Neuronal stem cell (in vitro differentiated cells): ENCODE data around the gene LGALS9C.
"Not testable (repeated sequence)": the region's sequence is repeated elsewhere in the genome, so short reads cannot be mapped to it uniquely, and the experiment has no call there.

Experiments used
- DNase-seq: peaks from one replicate; pipeline ENCODE4 v3.0.0-alpha.2; 2013; ENCODE audit warnings: low spot score
- H2AFZ ChIP-seq: one replicate; pipeline ENCODE4 v1.6.1; 2013; ENCODE audit warnings: mild to moderate bottlenecking, low read length, inconsistent platforms
- H2AK5ac ChIP-seq: 2 replicates; pipeline ENCODE4 v1.6.1; 2013; ENCODE audit warnings: low read depth, mild to moderate bottlenecking, inconsistent platforms, low read length, moderate library complexity, mixed read lengths
- H2BK120ac ChIP-seq: 2 replicates; pipeline ENCODE4 v1.6.1; 2013; ENCODE audit warnings: low read depth, mild to moderate bottlenecking, inconsistent platforms, low read length, moderate library complexity, mixed read lengths
- H2BK12ac ChIP-seq: one replicate; pipeline ENCODE4 v1.6.1; 2013; ENCODE audit warnings: low read length, inconsistent platforms
- H2BK15ac ChIP-seq: 2 replicates; pipeline ENCODE4 v1.6.1; 2013; ENCODE audit warnings: mild to moderate bottlenecking, low read length, inconsistent platforms, mixed read lengths
- H2BK5ac ChIP-seq: one replicate; pipeline ENCODE4 v1.6.1; 2013; ENCODE audit warnings: inconsistent platforms, mild to moderate bottlenecking, low read length, moderate library complexity
- H3K14ac ChIP-seq: one replicate; pipeline ENCODE4 v1.6.1; 2013; ENCODE audit warnings: low read length, inconsistent platforms
- H3K18ac ChIP-seq: 2 replicates; pipeline ENCODE4 v1.6.1; 2013; ENCODE audit warnings: low read length, inconsistent platforms
- H3K23ac ChIP-seq: 2 replicates; pipeline ENCODE4 v1.6.1; 2013; ENCODE audit warnings: low read depth, mild to moderate bottlenecking, mixed read lengths, low read length, inconsistent platforms; ENCODE audit not compliant: poor library complexity
- H3K27ac ChIP-seq: replicated peaks from 3 replicates; pipeline ENCODE4 v1.5.1; 2013; ENCODE audit warnings: low read length, inconsistent platforms
- H3K27me3 ChIP-seq, 3 experiments: 2 replicates each; pipeline ENCODE4 v1.6.1; 2013; ENCODE audit warnings: low read length in 3 of 3, mild to moderate bottlenecking in 2 of 3, inconsistent platforms in 1 of 3, low read depth in 1 of 3, mixed read lengths in 1 of 3, moderate library complexity in 1 of 3; ENCODE audit not compliant: control insufficient read depth in 3 of 3, insufficient read depth in 3 of 3
- H3K36me3 ChIP-seq, 2 donors: replicated peaks in 1 of 2; 2 replicates each; pipeline ENCODE4 v1.6.1; 2013; ENCODE audit warnings: low read length in 2 of 2; ENCODE audit not compliant: control insufficient read depth in 2 of 2, insufficient read depth in 2 of 2
- H3K4ac ChIP-seq: 2 replicates; pipeline ENCODE4 v1.6.1; 2013; ENCODE audit warnings: inconsistent platforms, mild to moderate bottlenecking, low read length, moderate library complexity
- H3K4me1 ChIP-seq, 2 donors: 1 replicate in 1 of 2; 2 replicates in 1 of 2; pipeline ENCODE4 v1.6.1; 2013; ENCODE audit warnings: low read length in 2 of 2, low read depth in 1 of 2; ENCODE audit not compliant: control insufficient read depth in 2 of 2, insufficient read depth in 1 of 2
- H3K4me2 ChIP-seq: one replicate; pipeline ENCODE4 v1.6.1; 2013; ENCODE audit warnings: mild to moderate bottlenecking, low read length, inconsistent platforms; ENCODE audit not compliant: insufficient read depth, poor library complexity, severe bottlenecking
- H3K4me3 ChIP-seq, 2 donors: 2 replicates each; pipeline ENCODE4 v1.5.1; 2013; ENCODE audit warnings: low read length in 2 of 2, mild to moderate bottlenecking in 2 of 2, inconsistent platforms in 1 of 2, moderate library complexity in 1 of 2
- H3K79me1 ChIP-seq: one replicate; pipeline ENCODE4 v1.6.1; 2013; ENCODE audit warnings: low read depth, mild to moderate bottlenecking, inconsistent platforms, low read length, moderate library complexity
- H3K9ac ChIP-seq: one replicate; pipeline ENCODE4 v1.6.1; 2013; ENCODE audit warnings: mild to moderate bottlenecking, low read depth, low read length, inconsistent platforms; ENCODE audit not compliant: poor library complexity
- H3K9me3 ChIP-seq, 2 donors: replicated peaks in 1 of 2; 2 replicates each; pipeline versions ENCODE3 to v1.6.1; 2013; ENCODE audit warnings: low read length in 2 of 2, mild to moderate bottlenecking in 2 of 2, inconsistent platforms in 1 of 2, low read depth in 1 of 2, mixed read lengths in 1 of 2, moderate library complexity in 1 of 2; ENCODE audit not compliant: control insufficient read depth in 2 of 2, insufficient read depth in 1 of 2
- H4K8ac ChIP-seq: one replicate; pipeline ENCODE4 v1.6.1; 2013; ENCODE audit warnings: low read depth, mild to moderate bottlenecking, inconsistent platforms, low read length, moderate library complexity
- H4K91ac ChIP-seq: one replicate; pipeline ENCODE4 v1.6.1; 2013; ENCODE audit warnings: low read length, low read depth, mild to moderate bottlenecking, inconsistent platforms; ENCODE audit not compliant: poor library complexity
- WGBS, 2 donors: extraction: QIAGEN DNeasy Blood & Tissue Kit; methylation state at CpG; one replicate each; pipeline ENCODE4 v1.1.7; 2013; ENCODE audit warnings: missing lambda C conversion rate in 2 of 2, mixed read lengths in 1 of 2; ENCODE audit not compliant: insufficient read length in 2 of 2, insufficient replicate concordance in 1 of 2; ENCODE audit errors: extremely low coverage in 2 of 2; 5-methylcytosine and 5-hydroxymethylcytosine counted together

LGALS9C gene

GRCh38 chr17:18478362-18478761 is 1.8 kb downstream of the LGALS9C start:
- not testable (repeated sequence) for H2AK5ac ChIP-seq, H3K79me1 ChIP-seq, H3K4ac ChIP-seq, H3K4me3 ChIP-seq, H4K91ac ChIP-seq, H3K36me3 ChIP-seq, H2AFZ ChIP-seq, DNase-seq, H2BK15ac ChIP-seq, H3K23ac ChIP-seq, H3K4me2 ChIP-seq, H2BK12ac ChIP-seq, H3K27me3 ChIP-seq, H3K4me1 ChIP-seq, H2BK5ac ChIP-seq, H3K27ac ChIP-seq, H3K9me3 ChIP-seq, H3K9ac ChIP-seq, H3K14ac ChIP-seq, H3K18ac ChIP-seq, H2BK120ac ChIP-seq, H4K8ac ChIP-seq
- no CpG with 5 or more reads among the region's 12 CpGs for WGBS, 2 donors

- not testable (repeated sequence) for H3K14ac ChIP-seq, H3K4me2 ChIP-seq, H3K27ac ChIP-seq, H3K4me3 ChIP-seq, H2BK15ac ChIP-seq, H3K18ac ChIP-seq, H2AFZ ChIP-seq, H3K4ac ChIP-seq, H2BK12ac ChIP-seq, H3K36me3 ChIP-seq, H4K8ac ChIP-seq, H3K23ac ChIP-seq, H2BK120ac ChIP-seq, H3K27me3 ChIP-seq, DNase-seq, H3K9ac ChIP-seq, H2AK5ac ChIP-seq, H3K79me1 ChIP-seq, H4K91ac ChIP-seq, H3K9me3 ChIP-seq, H2BK5ac ChIP-seq, H3K4me1 ChIP-seq
- no CpG with 5 or more reads among the region's 10 CpGs for WGBS, 2 donors
Observed at GRCh38 chr17:18478977-18479595, 2.5 kb downstream of the LGALS9C start.

GRCh38 chr17:18481775-18482174 is 5.2 kb downstream of the LGALS9C start:
- H2BK120ac ChIP-seq, H2AK5ac ChIP-seq, H3K27me3 ChIP-seq, H3K4me1 ChIP-seq, H3K4me2 ChIP-seq, H3K18ac ChIP-seq, H2BK5ac ChIP-seq, DNase-seq, H3K36me3 ChIP-seq, H3K9ac ChIP-seq, H4K91ac ChIP-seq, H3K79me1 ChIP-seq, H3K4me3 ChIP-seq, H3K23ac ChIP-seq, H2BK12ac ChIP-seq, H3K9me3 ChIP-seq, H2BK15ac ChIP-seq, H4K8ac ChIP-seq, H2AFZ ChIP-seq, H3K27ac ChIP-seq, H3K14ac ChIP-seq, H3K4ac ChIP-seq: not testable (repeated sequence)
- WGBS, 2 donors, result no CpG with 5 or more reads among the region's 3 CpGs

- DNase-seq, H3K14ac ChIP-seq, H3K27me3 ChIP-seq, H2AK5ac ChIP-seq, H4K8ac ChIP-seq, H2BK120ac ChIP-seq, H3K36me3 ChIP-seq, H3K4ac ChIP-seq, H3K4me2 ChIP-seq, H2AFZ ChIP-seq, H4K91ac ChIP-seq, H2BK15ac ChIP-seq, H3K27ac ChIP-seq, H3K9ac ChIP-seq, H3K4me3 ChIP-seq, H3K9me3 ChIP-seq, H3K23ac ChIP-seq, H3K4me1 ChIP-seq, H2BK12ac ChIP-seq, H3K18ac ChIP-seq, H3K79me1 ChIP-seq, H2BK5ac ChIP-seq: not testable (repeated sequence)
- WGBS, 2 donors, result no CpG with 5 or more reads among the region's 10 CpGs
Observed at GRCh38 chr17:18485936-18486464, 9.4 kb downstream of the LGALS9C start.
